GM21786 (cell line): Measurements from ENCODE around the gene E4F1.

Experiments
- ATAC-seq: cut with Tn5 transposase; IDR thresholded peaks from one replicate; pipeline ENCODE4 v1.9.1; 2021; ENCODE audit not compliant: unreplicated experiment

Gene E4F1

DNA sequence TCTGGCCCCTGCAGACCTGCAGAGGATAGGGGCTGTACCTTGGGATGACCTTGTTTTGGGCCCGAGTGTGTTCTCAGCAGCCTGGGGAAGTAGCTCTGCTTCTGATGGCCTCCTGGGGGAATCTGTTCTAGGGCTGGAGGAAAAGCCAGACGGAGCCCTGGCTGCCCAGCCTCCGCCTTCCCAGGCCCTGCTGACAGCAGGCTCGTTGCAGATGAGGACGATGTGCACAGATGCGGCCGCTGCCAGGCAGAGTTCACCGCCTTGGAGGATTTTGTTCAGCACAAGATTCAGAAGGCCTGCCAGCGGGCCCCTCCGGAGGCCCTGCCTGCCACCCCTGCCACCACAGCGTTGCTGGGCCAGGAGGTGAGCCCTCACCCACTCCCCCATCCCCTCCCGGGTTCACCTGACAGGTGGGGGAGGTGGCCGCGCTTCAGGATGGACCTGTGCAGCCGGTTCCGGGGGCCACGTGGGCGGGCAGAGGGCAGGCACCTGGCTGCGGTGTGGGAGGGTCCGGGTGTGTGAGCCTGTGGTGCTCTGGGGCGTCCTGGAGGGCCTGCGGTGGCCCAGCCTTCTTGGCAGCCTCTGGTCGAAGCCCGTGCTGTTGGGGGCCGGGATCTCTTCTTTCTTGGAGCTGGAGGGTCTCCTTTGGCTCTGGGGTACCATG, 4.9 kb downstream of the E4F1 start:
- no peak for ATAC-seq

DNA sequence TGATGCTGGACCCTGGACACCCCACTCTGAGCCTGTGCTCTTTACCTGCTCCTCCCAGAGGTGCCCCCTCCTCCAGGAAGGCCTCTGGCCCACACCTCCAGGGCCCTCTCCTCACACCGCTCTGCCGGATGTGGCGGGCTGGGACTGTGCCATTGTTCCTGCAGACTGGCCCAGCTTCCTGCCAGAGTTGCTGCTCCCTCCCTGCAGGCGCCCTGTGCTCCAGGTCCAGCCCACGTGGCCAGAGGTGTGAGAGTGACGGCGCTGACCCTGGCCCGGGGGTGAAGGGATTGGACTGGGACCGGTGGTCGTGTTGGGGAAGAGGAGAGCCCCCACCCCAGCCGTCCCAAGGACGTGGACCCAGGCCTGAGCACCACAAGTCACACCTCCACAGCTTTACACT, 5.7 kb downstream of the E4F1 start:
- ATAC-seq: no peak

GRCh38 chr16:2229632-2230250, 6.3 kb downstream of the E4F1 start:
- ATAC-seq: no peak

DNA sequence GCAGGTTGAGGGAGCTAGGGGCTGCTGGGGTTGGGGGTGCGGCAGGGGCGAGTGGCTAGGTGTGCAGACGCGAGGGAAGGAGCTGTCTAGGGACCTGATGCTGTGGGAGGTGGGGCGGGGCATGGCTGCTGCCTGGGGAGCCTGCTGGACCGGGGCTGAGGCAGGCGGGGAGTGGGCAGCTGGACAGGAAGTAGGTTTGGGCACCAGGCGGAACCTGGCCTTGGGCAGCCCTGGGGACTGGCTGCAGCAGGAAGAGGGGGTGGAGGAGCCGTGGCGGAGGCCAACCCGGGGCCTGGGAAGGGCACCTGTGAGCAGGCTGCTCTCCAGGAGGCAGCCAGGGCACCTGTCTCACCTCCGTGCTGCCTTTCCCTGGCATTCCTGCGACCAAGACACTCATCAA, 7.0 kb downstream of the E4F1 start:
- ATAC-seq: no peak

- no peak for ATAC-seq
Observed at GRCh38 chr16:2231016-2231931, 7.9 kb downstream of the E4F1 start.

DNA sequence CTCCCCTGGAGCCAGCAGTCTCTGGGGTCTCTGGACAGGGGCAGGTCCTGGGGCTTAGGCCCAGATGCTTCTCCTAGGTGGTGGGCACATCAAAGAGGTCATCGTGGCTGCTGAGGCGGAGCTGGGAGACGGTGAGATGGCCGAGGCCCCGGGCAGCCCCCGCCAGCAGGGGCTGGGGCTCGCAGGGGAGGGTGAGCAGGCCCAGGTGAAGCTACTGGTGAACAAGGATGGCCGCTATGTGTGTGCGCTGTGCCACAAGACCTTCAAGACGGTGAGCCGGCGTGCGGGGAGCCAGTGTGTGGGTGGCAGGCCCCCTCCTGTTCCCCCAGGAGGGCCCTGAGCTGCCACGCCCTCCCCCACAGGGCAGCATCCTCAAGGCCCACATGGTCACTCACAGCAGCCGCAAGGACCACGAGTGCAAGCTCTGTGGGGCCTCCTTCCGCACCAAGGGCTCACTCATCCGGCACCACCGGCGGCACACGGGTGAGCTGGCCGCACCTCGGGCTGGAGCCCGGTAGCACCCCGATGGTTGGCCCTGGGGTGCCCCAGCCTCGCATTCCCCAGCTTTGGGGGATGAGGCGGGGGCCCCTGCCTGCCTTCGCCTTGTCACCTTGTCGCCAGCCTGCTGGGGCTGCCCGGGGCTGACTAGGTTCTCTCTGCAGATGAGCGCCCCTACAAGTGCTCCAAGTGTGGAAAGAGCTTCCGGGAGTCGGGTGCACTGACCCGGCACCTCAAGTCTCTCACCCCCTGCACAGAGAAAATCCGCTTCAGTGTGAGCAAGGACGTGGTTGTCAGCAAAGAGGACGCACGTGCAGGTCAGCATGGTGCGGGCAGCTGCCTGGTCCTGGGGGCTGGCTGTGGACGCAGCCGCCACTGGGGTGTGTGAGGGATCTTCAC, 9.0 kb downstream of the E4F1 start:
- ATAC-seq: no peak

DNA sequence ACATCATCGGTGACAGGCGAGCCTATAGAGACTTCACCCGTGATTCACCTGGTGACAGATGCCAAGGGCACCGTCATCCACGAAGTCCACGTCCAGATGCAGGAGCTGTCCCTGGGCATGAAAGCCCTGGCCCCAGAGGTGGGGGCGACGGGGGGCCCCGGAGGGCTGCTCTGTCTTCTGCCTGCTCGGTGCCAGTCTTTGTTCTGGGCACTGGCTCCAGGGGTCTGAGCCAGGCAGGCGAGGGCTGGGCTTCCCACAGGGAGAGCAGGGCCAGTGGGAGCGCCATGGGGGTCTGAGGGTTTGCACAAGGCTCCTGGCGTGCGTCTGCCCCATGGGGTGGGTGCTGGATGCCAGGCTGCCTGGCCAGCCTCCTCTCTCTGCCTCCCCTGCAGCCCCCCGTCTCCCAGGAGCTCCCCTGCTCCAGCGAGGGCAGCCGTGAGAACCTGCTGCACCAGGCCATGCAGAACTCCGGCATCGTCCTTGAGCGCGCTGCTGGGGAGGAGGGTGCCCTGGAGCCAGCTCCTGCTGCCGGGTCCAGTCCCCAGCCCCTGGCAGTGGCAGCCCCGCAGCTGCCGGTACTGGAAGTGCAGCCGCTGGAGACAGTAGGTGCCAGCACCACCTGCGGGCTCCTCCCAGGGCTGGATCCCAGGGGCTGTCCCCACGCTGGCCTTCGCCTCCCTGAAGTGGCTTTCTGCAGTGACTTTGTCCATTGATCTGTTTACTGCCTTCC, 9.8 kb downstream of the E4F1 start:
- ATAC-seq: no peak

GRCh38 chr16:2233872-2234812, 10.8 kb downstream of the E4F1 start:
- no peak for ATAC-seq

DNA sequence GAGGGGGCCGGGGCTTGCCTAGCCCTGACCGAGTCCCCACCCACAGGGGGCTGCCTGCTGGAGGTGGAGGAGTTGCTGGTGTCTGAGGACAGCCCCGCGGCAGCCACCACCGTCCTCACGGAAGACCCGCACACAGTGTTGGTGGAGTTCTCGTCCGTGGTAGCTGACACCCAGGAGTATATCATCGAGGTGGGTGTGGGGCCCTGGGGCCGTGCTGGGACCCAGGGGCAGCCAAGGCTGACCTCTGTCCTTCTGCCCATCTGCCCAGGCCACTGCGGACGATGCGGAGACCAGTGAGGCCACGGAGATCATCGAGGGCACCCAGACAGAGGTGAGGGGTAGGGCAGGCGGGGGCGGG, 11.4 kb downstream of the E4F1 start:
- ATAC-seq: no peak

GRCh38 chr16:2235234-2235651, 11.9 kb downstream of the E4F1 start:
- ATAC-seq: no peak

- ATAC-seq: no peak
Observed at GRCh38 chr16:2235695-2236336, 12.4 kb downstream of the E4F1 start.

DNA sequence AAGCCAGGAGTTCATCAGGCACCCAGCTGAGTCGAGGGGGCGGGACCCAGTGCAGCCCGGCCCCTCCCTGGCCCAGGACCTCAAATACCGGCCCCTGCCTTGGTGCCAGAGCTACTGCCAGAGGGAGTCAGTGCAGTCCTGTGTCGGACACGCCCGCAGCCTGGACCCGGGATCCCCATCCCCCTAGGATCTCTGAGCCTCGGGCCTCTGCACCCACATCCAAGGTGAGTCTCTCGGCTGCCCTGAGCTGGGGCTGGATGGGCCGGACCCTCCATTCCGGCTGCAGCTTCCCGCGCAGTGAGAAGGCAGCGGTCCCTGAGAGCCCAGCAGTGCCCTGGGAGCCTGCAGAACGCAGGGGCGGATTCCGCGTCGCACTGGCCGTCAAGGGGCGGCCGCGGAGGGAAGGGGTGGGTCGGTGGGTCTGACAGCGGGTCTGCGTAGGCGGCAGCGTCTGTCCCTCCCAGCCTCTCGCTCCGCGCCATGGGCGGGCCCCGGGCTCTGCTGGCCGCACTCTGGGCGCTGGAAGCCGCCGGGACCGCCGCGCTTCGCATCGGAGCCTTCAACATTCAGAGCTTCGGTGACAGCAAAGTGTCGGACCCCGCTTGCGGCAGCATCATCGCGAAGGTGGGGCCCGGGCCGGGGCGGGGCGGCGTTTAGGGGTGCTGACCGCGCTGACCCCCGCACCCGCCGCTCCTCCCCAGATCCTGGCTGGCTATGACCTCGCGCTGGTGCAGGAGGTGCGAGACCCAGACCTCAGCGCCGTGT, 13.1 kb downstream of the E4F1 start, which contains the start of gene DNASE1L2:
Gene DNASE1L2, plus strand, starts transcription at position 108 of the 765 bp plus-strand sequence. Its CDS starts 373 bp downstream, at position 481.
- ATAC-seq: no peak

GRCh38 chr16:2237102-2237482, 13.7 kb downstream of the E4F1 start:
- no peak for ATAC-seq

GRCh38 chr16:2237493-2238149, 14.2 kb downstream of the E4F1 start:
- ATAC-seq: no peak

DNA sequence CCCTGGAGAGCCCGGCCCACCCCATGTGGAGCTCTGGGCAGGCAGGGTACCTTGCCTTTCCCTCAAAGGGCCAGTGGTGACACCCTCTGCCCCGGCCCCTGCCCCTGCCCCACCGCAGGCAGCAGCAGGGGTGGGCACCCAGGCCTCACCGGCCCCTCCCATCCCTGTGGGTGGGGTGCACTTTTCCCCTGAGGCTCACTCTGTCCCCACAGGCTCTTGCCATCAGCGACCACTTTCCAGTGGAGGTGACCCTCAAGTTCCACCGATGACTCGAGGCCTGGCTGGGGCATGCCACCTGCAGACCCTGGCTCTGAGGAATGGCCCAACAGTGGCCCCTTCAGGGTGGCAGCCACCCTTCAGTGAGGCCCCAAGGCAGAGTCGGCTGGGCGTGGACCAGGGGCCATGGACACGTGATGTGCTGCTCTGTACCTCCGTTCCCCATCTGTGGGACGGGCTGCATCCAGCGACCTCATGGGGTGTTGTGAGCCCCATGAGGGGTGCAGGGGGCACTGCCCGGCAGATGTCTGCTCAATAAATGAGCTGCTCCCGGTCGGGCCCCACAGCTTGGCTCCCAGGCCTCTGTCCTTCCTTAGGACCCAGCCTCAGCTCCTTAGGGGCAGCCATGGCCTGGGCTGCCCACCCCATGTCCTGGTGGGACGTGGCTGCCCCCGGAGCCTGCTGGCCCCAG, 14.9 kb downstream of the E4F1 start:
- ATAC-seq: no peak

GRCh38 chr16:2238838-2239675, 15.7 kb downstream of the E4F1 start:
- no peak for ATAC-seq
